ENCODE measurements around the gene SLC7A10. TPM values are rescaled to one million over a fixed set of nuclear protein-coding genes. Genes with fewer than 3 reads are reported as not detected.
"Not testable (repeated sequence)": the region's sequence is repeated elsewhere in the genome, so short reads cannot be mapped to it uniquely, and the experiment has no call there.

The SLC7A10 gene
- total RNA-seq, 1 donor from 2014 or later = 0.13 TPM

- intact Hi-C loops (cut with DNase I) = no loop called here
- no peak for DNase-seq
- peak; percentile 15 for ATAC-seq (ENCODE audit: poor library complexity)
Measured at GRCh38 chr19:33226550-33227241, 1.0 kb upstream of the SLC7A10 start.

GRCh38 chr19:33224694-33225457, 774 bp downstream of the SLC7A10 start:
- DNase-seq = no peak
- intact Hi-C loops (cut with DNase I) = no loop called here
- no peak for ATAC-seq (ENCODE audit: poor library complexity)

GRCh38 chr19:33222255-33222654, 3.4 kb downstream of the SLC7A10 start:
- DNase-seq; intact Hi-C loops (cut with DNase I); ATAC-seq (ENCODE audit: poor library complexity): not testable (repeated sequence)

- ATAC-seq (ENCODE audit: poor library complexity) = no peak
- no peak for DNase-seq
- intact Hi-C loops (cut with DNase I) = no loop called here
Measured at GRCh38 chr19:33221638-33222037, 4.0 kb downstream of the SLC7A10 start.

GRCh38 chr19:33220735-33221134, 4.9 kb downstream of the SLC7A10 start:
- ATAC-seq (ENCODE audit: poor library complexity) (no peak), DNase-seq (no peak)
- intact Hi-C loops (cut with DNase I) = no loop called here

- DNase-seq (no peak), ATAC-seq (ENCODE audit: poor library complexity) (no peak)
- intact Hi-C loops (cut with DNase I) = no loop called here
Measured at GRCh38 chr19:33220115-33220514, 5.5 kb downstream of the SLC7A10 start.

- intact Hi-C loops (cut with DNase I) = no loop called here
- DNase-seq (no peak), ATAC-seq (ENCODE audit: poor library complexity) (no peak)
Measured at GRCh38 chr19:33219261-33219815, 6.3 kb downstream of the SLC7A10 start.

GRCh38 chr19:33217881-33218280, 7.8 kb downstream of the SLC7A10 start:
- intact Hi-C loops (cut with DNase I) = no loop called here
- ATAC-seq (ENCODE audit: poor library complexity) = no peak
- no peak for DNase-seq

- intact Hi-C loops (cut with DNase I) = no loop called here
- DNase-seq (no peak), ATAC-seq (ENCODE audit: poor library complexity) (no peak)
Measured at GRCh38 chr19:33216198-33216830, 9.3 kb downstream of the SLC7A10 start.

GRCh38 chr19:33215438-33216197, 10.0 kb downstream of the SLC7A10 start:
- no peak for DNase-seq
- intact Hi-C loops (cut with DNase I) = no loop called here
- no peak for ATAC-seq (ENCODE audit: poor library complexity)

GRCh38 chr19:33214596-33214995, 11.1 kb downstream of the SLC7A10 start:
- DNase-seq (no peak), ATAC-seq (ENCODE audit: poor library complexity) (no peak)
- intact Hi-C loops (cut with DNase I) = no loop called here

GRCh38 chr19:33212436-33213172, 13.0 kb downstream of the SLC7A10 start:
- intact Hi-C loops (cut with DNase I) = no loop called here
- DNase-seq = no peak
- no peak for ATAC-seq (ENCODE audit: poor library complexity)

GRCh38 chr19:33211794-33212435, 13.7 kb downstream of the SLC7A10 start:
- DNase-seq = no peak
- intact Hi-C loops (cut with DNase I) = no loop called here
- no peak for ATAC-seq (ENCODE audit: poor library complexity)

- intact Hi-C loops (cut with DNase I) = no loop called here
- ATAC-seq (ENCODE audit: poor library complexity) (no peak), DNase-seq (no peak)
Measured at GRCh38 chr19:33210266-33210940, 15.2 kb downstream of the SLC7A10 start.

GRCh38 chr19:33209850-33210230, 15.8 kb downstream of the SLC7A10 start:
- DNase-seq; intact Hi-C loops (cut with DNase I); ATAC-seq (ENCODE audit: poor library complexity): not testable (repeated sequence)

- ATAC-seq (ENCODE audit: poor library complexity) (peak; percentile 6), DNase-seq (peak; percentile 65)
- intact Hi-C loops (cut with DNase I) = no loop called here
Measured at GRCh38 chr19:33208904-33209849, 16.5 kb downstream of the SLC7A10 start.

All from Right ventricle myocardium superior (tissue), 1 donor.